HEK293 (cell line): Measurements from ENCODE around the gene E2F4.

Experiments used
- GLI4 ChIP-seq: fragments of 450-650 bp; formaldehyde crosslinking; IDR thresholded peaks from 2 replicates; pipeline ENCODE4 v1.5.1; 2016; ENCODE audit warnings: missing biosample characterization, missing genetic modification characterization
- KLF16 ChIP-seq: fragments of 450-650 bp; formaldehyde crosslinking; IDR thresholded peaks from 2 replicates; pipeline ENCODE4 v1.5.1; 2017; ENCODE audit warnings: missing biosample characterization, missing genetic modification characterization
- SALL2 ChIP-seq: fragments of 450-650 bp; formaldehyde crosslinking; IDR thresholded peaks from 2 replicates; pipeline ENCODE4 v1.5.0; 2017; ENCODE audit warnings: missing biosample characterization, mild to moderate bottlenecking, missing genetic modification characterization, borderline replicate concordance
- ZBTB17 ChIP-seq: fragments of 450-650 bp; formaldehyde crosslinking; IDR thresholded peaks from 2 replicates; pipeline ENCODE4 v1.5.1; 2016; ENCODE audit warnings: missing biosample characterization, missing genetic modification characterization
- ZBTB44 ChIP-seq: fragments of 450-650 bp; IDR thresholded peaks from 2 replicates; pipeline ENCODE4 v1.5.1; 2018; ENCODE audit warnings: missing biosample characterization, mild to moderate bottlenecking, missing genetic modification characterization
- ZBTB49 ChIP-seq: fragments of 450-650 bp; formaldehyde crosslinking; IDR thresholded peaks from 2 replicates; pipeline ENCODE4 v1.5.1; 2016; ENCODE audit warnings: missing biosample characterization, missing genetic modification characterization, low read depth
- ZFP37 ChIP-seq: fragments of 450-650 bp; formaldehyde crosslinking; IDR thresholded peaks from 2 replicates; pipeline ENCODE4 v1.5.1; 2016; ENCODE audit warnings: missing biosample characterization, missing genetic modification characterization
- ZFP41 ChIP-seq: fragments of 450-650 bp; formaldehyde crosslinking; IDR thresholded peaks from 2 replicates; pipeline ENCODE4 v1.5.1; 2016; ENCODE audit warnings: missing biosample characterization, missing genetic modification characterization, borderline replicate concordance
- ZNF140 ChIP-seq: fragments of 450-650 bp; formaldehyde crosslinking; IDR thresholded peaks from 2 replicates; pipeline ENCODE4 v1.5.1; 2016; ENCODE audit warnings: missing biosample characterization, missing genetic modification characterization
- ZNF2 ChIP-seq: fragments of 450-650 bp; formaldehyde crosslinking; IDR thresholded peaks from 2 replicates; pipeline ENCODE4 v1.5.1; 2016; ENCODE audit warnings: missing biosample characterization, missing genetic modification characterization
- ZNF248 ChIP-seq: fragments of 450-650 bp; formaldehyde crosslinking; IDR thresholded peaks from 2 replicates; pipeline ENCODE4 v1.5.1; 2017; ENCODE audit warnings: missing biosample characterization, missing genetic modification characterization
- ZNF280C ChIP-seq: fragments of 450-650 bp; formaldehyde crosslinking; IDR thresholded peaks from 2 replicates; pipeline ENCODE4 v1.5.1; 2016; ENCODE audit warnings: missing biosample characterization, missing genetic modification characterization
- ZNF324 ChIP-seq: fragments of 450-650 bp; formaldehyde crosslinking; IDR thresholded peaks from 2 replicates; pipeline ENCODE4 v1.5.1; 2016; ENCODE audit warnings: missing biosample characterization, missing genetic modification characterization
- ZNF518A ChIP-seq: fragments of 450-650 bp; formaldehyde crosslinking; conservative IDR thresholded peaks from 2 replicates; pipeline ENCODE4 v1.5.1; 2016; ENCODE audit warnings: low read depth, missing biosample characterization, missing genetic modification characterization
- ZNF530 ChIP-seq: fragments of 450-650 bp; formaldehyde crosslinking; IDR thresholded peaks from 2 replicates; pipeline ENCODE4 v1.5.1; 2016; ENCODE audit warnings: low read depth, missing biosample characterization, missing genetic modification characterization
- ZNF600 ChIP-seq: fragments of 450-650 bp; formaldehyde crosslinking; IDR thresholded peaks from 2 replicates; pipeline ENCODE4 v1.5.1; 2016; ENCODE audit warnings: missing biosample characterization, missing genetic modification characterization
- ZNF629 ChIP-seq: fragments of 450-650 bp; formaldehyde crosslinking; IDR thresholded peaks from 2 replicates; pipeline ENCODE4 v1.5.1; 2017; ENCODE audit warnings: missing biosample characterization, missing genetic modification characterization
- ZNF654 ChIP-seq: fragments of 450-650 bp; formaldehyde crosslinking; IDR thresholded peaks from 2 replicates; pipeline ENCODE4 v1.5.1; 2016; ENCODE audit warnings: low read depth, missing biosample characterization, missing genetic modification characterization
- ZNF701 ChIP-seq: fragments of 450-650 bp; formaldehyde crosslinking; IDR thresholded peaks from 2 replicates; pipeline ENCODE4 v1.5.1; 2016; ENCODE audit warnings: missing biosample characterization, missing genetic modification characterization
- ZNF843 ChIP-seq: fragments of 450-650 bp; formaldehyde crosslinking; IDR thresholded peaks from 2 replicates; pipeline ENCODE4 v1.5.1; 2016; ENCODE audit warnings: missing biosample characterization, missing genetic modification characterization
- ZSCAN16 ChIP-seq: fragments of 450-650 bp; formaldehyde crosslinking; IDR thresholded peaks from 2 replicates; pipeline ENCODE4 v1.5.1; 2016; ENCODE audit warnings: missing biosample characterization, missing genetic modification characterization
- ZSCAN18 ChIP-seq: fragments of 450-650 bp; formaldehyde crosslinking; IDR thresholded peaks from 2 replicates; pipeline ENCODE4 v1.5.1; 2016; ENCODE audit warnings: missing biosample characterization, missing genetic modification characterization

The E2F4 gene

GRCh38 chr16:67173808-67174705 is 17.9 kb upstream of the E2F4 start (continued):
- TF ChIP-seq ZSCAN18 (tag by site-specific recombination) (no peak), ZNF843 (tag by site-specific recombination) (peak; percentile 56), ZNF701 (no peak), ZNF600 (tag by site-specific recombination) (peak; percentile 78), ZNF280C (tag by site-specific recombination) (no peak), ZBTB44 (tag by site-specific recombination) (peak; percentile 87), ZFP37 (tag by site-specific recombination) (no peak; the same call in 1 of the 2 replicates), ZBTB17 (tag by site-specific recombination) (peak; percentile 91), ZNF140 (tag by site-specific recombination) (no peak), ZNF2 (tag by site-specific recombination) (0 out of 2 replicates have a peak, but pooled peaks have one; percentile 44), ZNF530 (tag by site-specific recombination) (no peak), GLI4 (tag by site-specific recombination) (no peak), ZNF324 (no peak), ZSCAN16 (tag by site-specific recombination) (no peak), KLF16 (peak; percentile 60), ZNF518A (tag by site-specific recombination) (no peak), ZFP41 (tag by site-specific recombination) (no peak), ZNF654 (tag by site-specific recombination) (no peak), ZBTB49 (no peak), ZNF629 (tag by site-specific recombination) (no peak; the same call in 1 of the 2 replicates), ZNF248 (tag by site-specific recombination) (no peak), SALL2 (tag by site-specific recombination) (no peak)
